ENCODE measurements around the gene MRPL10. TPM values are rescaled to one million over a fixed set of nuclear protein-coding genes. Genes with fewer than 3 reads are reported as not detected.

The MRPL10 gene
- total RNA-seq, 1 experiment from 2014 or later: 49.3 TPM

DNA sequence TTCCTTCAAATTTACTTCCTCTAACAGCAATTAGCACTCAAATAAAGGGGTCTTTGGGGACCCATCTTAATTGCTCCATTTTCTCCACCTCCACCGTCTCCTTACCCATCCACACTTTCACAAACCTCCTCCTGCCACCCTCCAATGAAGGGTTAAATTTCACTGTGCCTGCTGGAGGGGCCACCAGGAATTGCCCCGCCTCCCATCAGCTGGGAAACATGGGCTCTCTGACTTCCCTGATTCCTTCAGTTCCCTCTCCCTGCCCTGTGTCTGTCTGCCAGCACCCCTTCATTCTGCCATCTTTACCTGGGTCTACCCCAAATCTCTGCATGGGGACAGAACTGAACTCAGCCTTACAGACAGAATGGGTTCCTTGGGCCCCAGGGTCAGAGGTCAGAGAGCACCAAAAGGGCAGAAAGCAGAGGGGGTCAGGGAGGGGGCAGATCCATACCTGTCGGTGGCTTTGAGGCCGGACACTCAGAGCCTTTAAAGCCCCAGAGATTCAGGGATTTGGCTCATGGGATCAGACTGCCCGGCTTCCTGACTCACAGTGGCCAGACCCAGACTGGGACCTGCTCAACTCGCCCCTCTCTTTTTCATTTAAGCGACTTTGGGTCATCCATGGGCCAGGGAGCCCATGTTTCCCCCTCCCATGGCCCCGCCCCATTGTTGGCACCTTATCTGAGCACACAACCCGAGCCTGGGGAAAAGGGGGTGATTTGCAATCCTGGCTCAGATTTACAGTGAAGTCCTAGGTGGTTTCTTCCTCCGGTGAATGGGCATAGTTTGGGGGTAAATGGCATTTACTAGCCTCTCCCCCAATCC is 47.1 kb upstream of the MRPL10 start:
- TF ChIP-seq CTCF (IDR thresholded peaks at IDR 0.05; ENCODE audit: unreplicated experiment): no peak
- no peaks in the 10 kb centered on the region for H3K36me3 Mint-ChIP-seq (ENCODE audit: insufficient read depth, unreplicated experiment)
- peaks cover 30% of the 10 kb centered on the region for H3K27me3 Mint-ChIP-seq (ENCODE audit: insufficient read depth, unreplicated experiment)
- DNase-seq (ENCODE audit: unreplicated experiment): no peak
- no peak overlapping the region for H3K27ac Mint-ChIP-seq (ENCODE audit: low read depth, unreplicated experiment)
- intact Hi-C loops (cut with micrococcal nuclease): no loop called here
- H3K4me1 Mint-ChIP-seq (ENCODE audit: insufficient read depth, unreplicated experiment): no peaks in the 10 kb centered on the region
- ChIA-PET POLR2A (interaction anchor here (0.9 to 1.7 kb wide), 2 partner anchors 13 to 17 kb away, joined by 4 to 6 read pairs; partner anchors contain the start of gene SP2), CTCF (no interaction called here)
- BruUV-seq (replicated peaks): no TSS peak
- H3K4me3 Mint-ChIP-seq (ENCODE audit: unreplicated experiment): no peak overlapping the region
- no peaks in the 10 kb centered on the region for H3K9me3 Mint-ChIP-seq (ENCODE audit: unreplicated experiment)

DNA sequence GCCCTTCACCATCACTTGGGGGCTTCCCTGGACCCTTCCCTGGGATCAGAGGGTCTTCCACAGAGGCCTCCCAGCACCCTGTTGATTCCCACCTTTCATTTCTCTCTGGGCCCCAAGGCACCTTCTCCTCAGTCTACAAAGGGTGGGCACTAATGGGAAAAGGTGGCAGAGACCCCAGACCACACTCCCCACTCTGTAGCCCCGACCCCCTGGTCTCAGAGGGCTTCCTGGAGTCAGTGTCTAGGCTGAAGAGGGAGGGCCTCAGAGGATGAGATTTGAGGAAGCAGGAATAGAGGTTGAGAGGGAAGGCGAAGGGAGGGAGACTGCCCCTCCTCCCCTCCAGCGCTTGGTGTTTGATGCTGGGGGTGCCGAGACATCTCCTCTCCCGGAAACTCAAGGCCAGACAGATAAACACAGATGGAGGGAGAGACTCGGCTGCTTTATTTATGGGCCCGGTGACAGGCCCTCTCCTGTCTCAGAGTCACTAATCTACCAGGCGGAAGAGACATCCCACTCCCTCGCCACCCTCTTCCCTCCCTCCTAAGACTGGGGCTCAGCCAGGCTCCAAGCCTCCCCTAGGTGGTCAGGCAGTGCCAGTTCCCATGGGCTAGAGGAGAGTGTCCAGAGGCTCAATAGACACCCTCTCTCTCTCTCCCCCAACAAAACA is 46.2 kb upstream of the MRPL10 start:
- Mint-ChIP-seq H3K4me1 (ENCODE audit: insufficient read depth, unreplicated experiment) (no peaks in the 10 kb centered on the region), H3K9me3 (ENCODE audit: unreplicated experiment) (no peaks in the 10 kb centered on the region), H3K36me3 (ENCODE audit: insufficient read depth, unreplicated experiment) (no peaks in the 10 kb centered on the region), H3K27me3 (ENCODE audit: insufficient read depth, unreplicated experiment) (peaks cover 30% of the 10 kb centered on the region), H3K27ac (ENCODE audit: low read depth, unreplicated experiment) (no peak overlapping the region), H3K4me3 (ENCODE audit: unreplicated experiment) (no peak overlapping the region)
- ChIA-PET POLR2A (no interaction called here), CTCF (no interaction called here)
- BruUV-seq (replicated peaks): no TSS peak
- intact Hi-C loops (cut with micrococcal nuclease): no loop called here
- TF ChIP-seq CTCF (IDR thresholded peaks at IDR 0.05; ENCODE audit: unreplicated experiment): no peak
- DNase-seq (ENCODE audit: unreplicated experiment): no peak

DNA sequence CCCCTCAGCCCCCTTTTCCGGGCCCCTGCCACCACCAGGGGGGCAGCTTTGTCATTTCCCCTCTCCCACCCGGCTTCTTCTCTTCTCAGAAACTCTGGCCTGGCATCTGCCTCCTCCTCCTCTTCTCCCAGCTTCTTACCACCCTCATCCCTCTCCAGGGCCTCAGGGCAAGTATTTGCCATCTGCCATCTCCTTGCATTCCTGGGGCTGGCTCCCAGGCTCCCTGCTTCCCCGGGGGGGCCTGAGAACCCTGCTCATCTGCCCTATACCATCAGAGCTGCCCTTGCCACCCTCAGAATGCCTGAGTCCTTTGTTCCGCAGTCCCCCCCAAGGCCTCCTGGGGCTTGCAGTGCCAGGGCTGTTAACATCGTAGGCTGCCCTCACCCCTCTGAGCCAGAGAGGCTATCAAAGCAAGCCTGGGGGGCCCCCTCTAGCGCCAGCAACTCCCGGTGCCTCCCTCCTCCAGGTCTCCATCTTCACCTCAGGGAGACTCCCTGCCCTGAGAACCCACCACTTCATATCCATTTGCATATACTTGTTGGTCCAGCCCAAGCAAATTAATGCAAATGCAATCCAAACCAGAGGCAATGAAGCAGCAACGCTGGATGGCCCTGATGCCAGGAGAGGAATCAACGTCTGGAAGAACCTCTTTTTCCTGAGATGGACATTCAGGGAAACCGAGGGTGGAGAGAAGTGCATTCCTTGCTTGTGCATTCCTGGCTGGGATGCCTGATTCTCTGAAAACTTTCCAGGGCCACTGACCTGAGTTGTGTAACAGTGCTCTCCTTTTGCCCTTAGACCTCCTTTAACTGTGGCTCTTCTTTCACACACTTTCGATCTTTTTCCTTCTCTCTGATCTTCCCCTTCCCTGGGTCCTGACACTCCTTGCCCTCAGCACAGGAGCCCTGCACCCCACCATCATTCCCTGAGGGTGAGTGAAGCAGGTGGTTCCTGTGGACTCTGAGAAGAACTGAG is 44.0 kb upstream of the MRPL10 start:
- Mint-ChIP-seq H3K4me3 (ENCODE audit: unreplicated experiment) (no peak overlapping the region), H3K4me1 (ENCODE audit: insufficient read depth, unreplicated experiment) (no peaks in the 10 kb centered on the region), H3K27ac (ENCODE audit: low read depth, unreplicated experiment) (no peak overlapping the region), H3K9me3 (ENCODE audit: unreplicated experiment) (no peaks in the 10 kb centered on the region), H3K27me3 (ENCODE audit: insufficient read depth, unreplicated experiment) (peaks cover 47% of the 10 kb centered on the region), H3K36me3 (ENCODE audit: insufficient read depth, unreplicated experiment) (no peaks in the 10 kb centered on the region)
- no TSS peak for BruUV-seq (replicated peaks)
- ChIA-PET CTCF (interaction anchor here (0.6 to 1.8 kb wide), 4 partner anchors 9 to 26 kb away, joined by 3 to 7 read pairs (median 4); no protein-coding TSS in a partner anchor), POLR2A (interaction anchor here (1.0 to 1.1 kb wide), 3 partner anchors 14 to 20 kb away, joined by 3 read pairs; partner anchors contain the start of gene SP2)
- no peak for TF ChIP-seq CTCF (IDR thresholded peaks at IDR 0.05; ENCODE audit: unreplicated experiment)
- DNase-seq (ENCODE audit: unreplicated experiment): no peak
- intact Hi-C loops (cut with micrococcal nuclease): no loop called here
